HEK293 (cell line): ENCODE data around the gene ANXA4.
A peak's percentile ranks its signal among the peaks of the same experiment; 100 is the strongest.

Experiments used
- CTCF ChIA-PET: fragments of 350-600 bp; formaldehyde crosslinking; extraction: SDS; loops from one replicate; lab custom pipeline; 2021; ENCODE audit warnings: antibody characterized with exemption; lab: Yijun Ruan, JAX
- POLR2A ChIA-PET: fragments of 300-600 bp; formaldehyde crosslinking; extraction: SDS; loops from one replicate; lab custom pipeline; 2020; ENCODE audit warnings: antibody characterized with exemption, inconsistent platforms; lab: Yijun Ruan, JAX
- H3K27ac ChIP-seq: fragments of 200-500 bp; sonication (Bioruptor generic); 2 replicates; pipeline ENCODE4 v1.5.1; 2014; ENCODE audit warnings: low read depth, low read length, control low read depth, inconsistent platforms; ENCODE audit errors: extremely low read depth
- H3K36me3 ChIP-seq, 2 experiments: fragments of 200-500 bp in 1 of 2; sonication (Bioruptor generic) in 1 of 2; 1 replicate in 1 of 2; 2 replicates in 1 of 2; pipeline ENCODE4 v1.5.1; 2014 to 2017; ENCODE audit warnings: inconsistent platforms in 2 of 2, low read length in 2 of 2; ENCODE audit not compliant: control insufficient read depth in 2 of 2, insufficient read depth in 1 of 2
- H3K4me1 ChIP-seq: fragments of 200-500 bp; sonication (Bioruptor generic); 2 replicates; pipeline ENCODE4 v1.5.1; 2014; ENCODE audit warnings: mild to moderate bottlenecking, low read length, inconsistent platforms; ENCODE audit not compliant: control insufficient read depth, insufficient read depth
- H3K4me3 ChIP-seq: 2 replicates; pipeline ENCODE4 v1.5.1; 2011; ENCODE audit warnings: low read depth, mild to moderate bottlenecking, control low read depth, low read length, moderate library complexity
- H3K9me3 ChIP-seq: fragments of 200-500 bp; sonication (Bioruptor generic); 2 replicates; pipeline ENCODE4 v1.5.1; 2014; ENCODE audit warnings: low read depth, low read length, inconsistent platforms; ENCODE audit not compliant: control insufficient read depth, insufficient read depth
- CTCF ChIP-seq: fragments of 450-650 bp; formaldehyde crosslinking; IDR thresholded peaks from 2 replicates; pipeline ENCODE4 v1.5.1; 2016; ENCODE audit warnings: missing biosample characterization, missing genetic modification characterization
- FEZF1 ChIP-seq: fragments of 450-650 bp; formaldehyde crosslinking; IDR thresholded peaks from 2 replicates; pipeline ENCODE4 v1.5.1; 2016; ENCODE audit warnings: missing biosample characterization, missing genetic modification characterization
- IKZF3 ChIP-seq: fragments of 450-650 bp; IDR thresholded peaks from 2 replicates; pipeline ENCODE4 v1.5.0; 2018; ENCODE audit warnings: missing biosample characterization, mild to moderate bottlenecking, missing genetic modification characterization, moderate library complexity
- MZF1 ChIP-seq: fragments of 450-650 bp; formaldehyde crosslinking; IDR thresholded peaks from 2 replicates; pipeline ENCODE4 v1.5.1; 2017; ENCODE audit warnings: missing biosample characterization, missing genetic modification characterization, borderline replicate concordance
- PRDM1 ChIP-seq: fragments of 450-650 bp; formaldehyde crosslinking; IDR thresholded peaks from 2 replicates; pipeline ENCODE4; 2016; ENCODE audit warnings: missing biosample characterization, missing genetic modification characterization
- TSHZ1 ChIP-seq: fragments of 450-650 bp; formaldehyde crosslinking; IDR thresholded peaks from 2 replicates; pipeline ENCODE4 v1.5.1; 2016; ENCODE audit warnings: missing biosample characterization, missing genetic modification characterization, borderline replicate concordance
- YY1 ChIP-seq: fragments of 450-650 bp; formaldehyde crosslinking; IDR thresholded peaks from 2 replicates; pipeline ENCODE4 v1.5.1; 2018; ENCODE audit warnings: missing biosample characterization, missing genetic modification characterization
- YY2 ChIP-seq: fragments of 450-650 bp; formaldehyde crosslinking; IDR thresholded peaks from 2 replicates; pipeline ENCODE4 v1.5.1; 2016; ENCODE audit warnings: missing biosample characterization, missing genetic modification characterization
- ZNF16 ChIP-seq: fragments of 450-650 bp; formaldehyde crosslinking; IDR thresholded peaks from 2 replicates; pipeline ENCODE4 v1.5.1; 2016; ENCODE audit warnings: low read depth, missing biosample characterization, missing genetic modification characterization
- ZNF202 ChIP-seq: fragments of 450-650 bp; formaldehyde crosslinking; IDR thresholded peaks from 2 replicates; pipeline ENCODE4 v1.5.1; 2016; ENCODE audit warnings: missing biosample characterization, missing genetic modification characterization, borderline replicate concordance
- ZNF239 ChIP-seq: fragments of 450-650 bp; formaldehyde crosslinking; IDR thresholded peaks from 2 replicates; pipeline ENCODE4 v1.5.1; 2016; ENCODE audit warnings: missing biosample characterization, missing genetic modification characterization
- ZNF335 ChIP-seq: fragments of 450-650 bp; formaldehyde crosslinking; conservative IDR thresholded peaks from 2 replicates; pipeline ENCODE4 v1.5.1; 2016; ENCODE audit warnings: missing biosample characterization, missing genetic modification characterization
- ZNF37A ChIP-seq: fragments of 450-650 bp; IDR thresholded peaks from 2 replicates; pipeline ENCODE4 v1.5.1; 2018; ENCODE audit warnings: missing biosample characterization, missing genetic modification characterization
- ZNF501 ChIP-seq: fragments of 450-650 bp; formaldehyde crosslinking; IDR thresholded peaks from 2 replicates; pipeline ENCODE4 v1.5.1; 2016; ENCODE audit warnings: missing biosample characterization, missing genetic modification characterization
- ZNF530 ChIP-seq: fragments of 450-650 bp; formaldehyde crosslinking; IDR thresholded peaks from 2 replicates; pipeline ENCODE4 v1.5.1; 2016; ENCODE audit warnings: low read depth, missing biosample characterization, missing genetic modification characterization
- ZNF580 ChIP-seq: fragments of 450-650 bp; formaldehyde crosslinking; IDR thresholded peaks from 2 replicates; pipeline ENCODE4 v1.5.1; 2016; ENCODE audit warnings: missing biosample characterization, missing genetic modification characterization
- ZNF600 ChIP-seq: fragments of 450-650 bp; formaldehyde crosslinking; IDR thresholded peaks from 2 replicates; pipeline ENCODE4 v1.5.1; 2016; ENCODE audit warnings: missing biosample characterization, missing genetic modification characterization
- ZNF670 ChIP-seq: fragments of 450-650 bp; formaldehyde crosslinking; IDR thresholded peaks from 2 replicates; pipeline ENCODE4 v1.5.1; 2016; ENCODE audit warnings: missing biosample characterization, missing genetic modification characterization, low read depth
- ZNF677 ChIP-seq: fragments of 450-650 bp; IDR thresholded peaks from 2 replicates; pipeline ENCODE4 v1.5.0; 2018; ENCODE audit warnings: missing biosample characterization, mild to moderate bottlenecking, missing genetic modification characterization, moderate library complexity
- ZNF768 ChIP-seq: fragments of 450-650 bp; formaldehyde crosslinking; IDR thresholded peaks from 2 replicates; pipeline ENCODE4 v1.5.1; 2018; ENCODE audit warnings: missing biosample characterization, mild to moderate bottlenecking, missing genetic modification characterization
- ZSCAN30 ChIP-seq: fragments of 450-650 bp; IDR thresholded peaks from 2 replicates; pipeline ENCODE4 v1.5.1; 2018; ENCODE audit warnings: missing biosample characterization, mild to moderate bottlenecking, missing genetic modification characterization, moderate library complexity
- TF ChIP-seq, protein P1 (sequence below): fragments of 450-650 bp; formaldehyde crosslinking; optimal IDR thresholded peaks from 2 replicates; pipeline ENCODE3; 2016; ENCODE audit warnings: missing biosample characterization, mild to moderate bottlenecking, missing genetic modification characterization
- TF ChIP-seq, protein P2 (sequence below): fragments of 450-650 bp; formaldehyde crosslinking; IDR thresholded peaks from 2 replicates; pipeline ENCODE4 v1.5.1; 2016; ENCODE audit warnings: missing biosample characterization, missing genetic modification characterization

ANXA4 gene

DNA sequence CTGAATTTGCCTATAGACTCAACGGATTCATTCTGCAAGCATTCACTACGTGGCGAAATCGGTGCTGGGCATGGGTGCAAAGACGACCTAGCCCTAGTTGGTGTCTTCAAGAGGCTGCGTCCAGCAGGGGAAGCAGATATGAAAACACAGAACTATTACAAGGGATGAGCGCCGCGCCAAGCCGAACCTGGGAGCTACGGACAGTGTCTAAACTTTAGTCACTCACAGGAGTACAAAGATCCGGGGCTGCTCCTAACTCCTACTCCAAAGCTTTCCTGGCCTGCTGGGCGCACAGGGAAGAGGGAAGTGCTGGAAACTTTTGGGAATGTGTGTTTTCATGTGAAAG, 732 bp upstream of the ANXA4 start (continued):
- no peak for TF ChIP-seq ZNF670
- TF ChIP-seq ZNF600 (tag by site-specific recombination): peak; percentile 48; the same call in 1 of the 2 replicates
- TF ChIP-seq ZNF501: 0 out of 2 replicates have a peak, but pooled peaks have one; percentile 33
- TF ChIP-seq ZNF239 (tag by site-specific recombination): no peak
- TF ChIP-seq ZNF37A (tag by site-specific recombination): no peak
- TF ChIP-seq ZSCAN30 (tag by site-specific recombination): no peak
- no peak for TF ChIP-seq ZNF530
- TF ChIP-seq ZNF16 (tag by site-specific recombination): no peak
- TF ChIP-seq, all 188 proteins: peak for 6

DNA sequence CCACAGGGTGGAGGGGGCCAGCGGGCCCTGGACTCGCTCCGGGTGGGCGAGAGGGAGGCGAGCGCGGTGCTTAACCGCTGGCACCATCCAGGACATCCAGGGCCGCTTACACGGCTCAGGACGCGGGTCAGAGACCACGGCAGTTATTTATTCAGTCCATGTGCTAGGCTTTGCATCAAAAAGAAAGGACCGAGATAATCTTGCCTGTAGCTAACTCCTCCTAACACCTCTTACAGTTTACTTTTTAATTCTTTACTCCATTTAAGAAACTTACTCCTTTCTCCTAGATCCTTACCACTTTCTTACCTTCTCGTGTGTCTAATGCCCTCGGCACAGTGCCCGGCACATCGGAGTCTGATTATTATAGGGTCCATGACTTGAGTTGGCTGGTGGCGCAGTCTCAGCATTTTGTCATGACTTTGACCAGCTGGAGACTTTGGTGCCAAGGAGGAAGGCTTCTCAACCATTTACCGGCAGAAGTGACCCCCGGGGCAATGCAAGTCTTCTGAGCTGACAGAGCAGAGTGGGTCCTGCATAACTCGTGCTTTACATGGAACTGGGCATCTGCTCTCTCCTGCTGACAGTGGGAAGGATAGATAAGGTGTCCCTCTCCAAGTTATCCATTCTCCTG, 503 bp downstream of the ANXA4 start:
- ChIA-PET POLR2A (interaction anchor here (0.6 to 2.1 kb wide), 7 partner anchors 14 to 306 kb away, joined by 3 to 15 read pairs (median 5); partner anchors contain the start of genes NFU1 and SNRNP27), CTCF (interaction anchor here (0.9 to 1.8 kb wide), 2 partner anchors 52 to 74 kb away, joined by 4 to 6 read pairs; no protein-coding TSS in a partner anchor)
- peak overlapping the region; percentile 70 for H3K4me3 ChIP-seq
- peak overlapping the region; percentile 85; the same call in 1 of the 2 replicates for H3K27ac ChIP-seq
- H3K36me3 ChIP-seq: no peaks in the 10 kb centered on the region
- H3K9me3 ChIP-seq: no peaks in the 10 kb centered on the region
- H3K4me1 ChIP-seq: peaks cover 9% of the 10 kb centered on the region
- TF ChIP-seq, protein P1, sequence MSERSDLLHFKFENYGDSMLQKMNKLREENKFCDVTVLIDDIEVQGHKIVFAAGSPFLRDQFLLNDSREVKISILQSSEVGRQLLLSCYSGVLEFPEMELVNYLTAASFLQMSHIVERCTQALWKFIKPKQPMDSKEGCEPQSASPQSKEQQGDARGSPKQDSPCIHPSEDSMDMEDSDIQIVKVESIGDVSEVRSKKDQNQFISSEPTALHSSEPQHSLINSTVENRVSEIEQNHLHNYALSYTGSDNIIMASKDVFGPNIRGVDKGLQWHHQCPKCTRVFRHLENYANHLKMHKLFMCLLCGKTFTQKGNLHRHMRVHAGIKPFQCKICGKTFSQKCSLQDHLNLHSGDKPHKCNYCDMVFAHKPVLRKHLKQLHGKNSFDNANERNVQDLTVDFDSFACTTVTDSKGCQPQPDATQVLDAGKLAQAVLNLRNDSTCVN (tag by site-specific recombination): peak; percentile 24
- TF ChIP-seq ZNF600 (tag by site-specific recombination) (peak; percentile 50; the same call in 1 of the 2 replicates), PRDM1 (tag by site-specific recombination) (0 out of 2 replicates have a peak, but pooled peaks have one; percentile 36), ZNF335 (tag by site-specific recombination) (peak; percentile 1; the same call in 1 of the 2 replicates), FEZF1 (tag by site-specific recombination) (no peak), CTCF (no peak)

DNA sequence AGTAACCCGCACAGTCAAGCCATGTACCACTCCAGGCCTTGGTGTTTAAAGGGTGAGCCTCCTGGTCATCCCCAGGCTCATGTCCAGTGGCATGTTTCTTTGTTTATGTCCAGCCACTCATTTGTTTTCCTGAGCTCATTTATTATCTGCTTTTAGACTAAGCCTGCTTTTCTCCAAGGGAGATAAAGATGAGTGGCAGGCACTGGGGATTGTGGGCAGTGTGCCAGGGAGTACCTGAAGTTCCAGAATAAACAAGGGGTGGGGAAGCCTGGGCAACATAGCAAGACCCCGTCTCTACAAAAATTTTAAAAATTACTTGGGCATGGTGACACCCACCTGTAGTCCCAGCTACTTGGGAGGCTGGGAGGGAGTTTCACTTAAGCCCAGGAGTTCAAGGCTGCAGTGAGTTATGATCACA, 1.9 kb downstream of the ANXA4 start:
- ChIA-PET CTCF (interaction anchor here (0.7 to 2.8 kb wide), 3 partner anchors 19 to 73 kb away, joined by 3 to 14 read pairs (median 14); no protein-coding TSS in a partner anchor), POLR2A (no interaction called here)
- Histone ChIP-seq H3K4me3 (no peak overlapping the region), H3K4me1 (peaks cover 9% of the 10 kb centered on the region), H3K36me3 (no peaks in the 10 kb centered on the region), H3K9me3 (no peaks in the 10 kb centered on the region), H3K27ac (no peak overlapping the region)
- no peak for TF ChIP-seq ZNF677 (tag by site-specific recombination)
- TF ChIP-seq, protein P2, sequence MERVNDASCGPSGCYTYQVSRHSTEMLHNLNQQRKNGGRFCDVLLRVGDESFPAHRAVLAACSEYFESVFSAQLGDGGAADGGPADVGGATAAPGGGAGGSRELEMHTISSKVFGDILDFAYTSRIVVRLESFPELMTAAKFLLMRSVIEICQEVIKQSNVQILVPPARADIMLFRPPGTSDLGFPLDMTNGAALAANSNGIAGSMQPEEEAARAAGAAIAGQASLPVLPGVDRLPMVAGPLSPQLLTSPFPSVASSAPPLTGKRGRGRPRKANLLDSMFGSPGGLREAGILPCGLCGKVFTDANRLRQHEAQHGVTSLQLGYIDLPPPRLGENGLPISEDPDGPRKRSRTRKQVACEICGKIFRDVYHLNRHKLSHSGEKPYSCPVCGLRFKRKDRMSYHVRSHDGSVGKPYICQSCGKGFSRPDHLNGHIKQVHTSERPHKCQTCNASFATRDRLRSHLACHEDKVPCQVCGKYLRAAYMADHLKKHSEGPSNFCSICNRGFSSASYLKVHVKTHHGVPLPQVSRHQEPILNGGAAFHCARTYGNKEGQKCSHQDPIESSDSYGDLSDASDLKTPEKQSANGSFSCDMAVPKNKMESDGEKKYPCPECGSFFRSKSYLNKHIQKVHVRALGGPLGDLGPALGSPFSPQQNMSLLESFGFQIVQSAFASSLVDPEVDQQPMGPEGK (tag by site-specific recombination): no peak
- no peak for TF ChIP-seq ZNF202 (tag by site-specific recombination)
- no peak for TF ChIP-seq IKZF3 (tag by site-specific recombination)
- no peak for TF ChIP-seq YY1 (tag by site-specific recombination)
- TF ChIP-seq ZNF580 (tag by site-specific recombination): no peak
- no peak for TF ChIP-seq PRDM1 (tag by site-specific recombination)
- TF ChIP-seq TSHZ1 (tag by site-specific recombination): no peak
- TF ChIP-seq ZNF768: no peak
- TF ChIP-seq MZF1 (tag by site-specific recombination): peak; percentile 58; the same call in 1 of the 2 replicates
- no peak for TF ChIP-seq YY2 (tag by site-specific recombination)
